Hepatocyte (in vitro differentiated cells): ENCODE measurements around the gene ULK4.

Experiments used
- CTCF ChIP-seq: fragments of 200-600 bp; sonication (generic); IDR thresholded peaks from 2 replicates; pipeline ENCODE4 v1.5.1; 2016; ENCODE audit warnings: antibody characterized with exemption, mild to moderate bottlenecking; ENCODE audit not compliant: poor library complexity
- EZH2phosphoT487 ChIP-seq: fragments of 200-600 bp; sonication (generic); IDR thresholded peaks from one replicate; pipeline ENCODE4 v1.6.1; 2018; ENCODE audit warnings: antibody characterized with exemption, mild to moderate bottlenecking, low read depth, moderate library complexity; ENCODE audit not compliant: unreplicated experiment, severe bottlenecking

- TF ChIP-seq EZH2phosphoT487 (no peak), CTCF (no peak)
Observed at GRCh38 chr3:41250825-41251224, 711.1 kb downstream of the ULK4 start.
